GM21528 (cell line): ENCODE results near the gene CCDC68.

Source experiments
- ATAC-seq: cut with Tn5 transposase; IDR thresholded peaks from one replicate; pipeline ENCODE4 v1.9.1; 2021; ENCODE audit warnings: mild to moderate bottlenecking, moderate library complexity; ENCODE audit not compliant: unreplicated experiment, low FRiP score

CCDC68 gene

GRCh38 chr18:54923339-54923956, 35.8 kb downstream of the CCDC68 start:
- no peak for ATAC-seq

- ATAC-seq: no peak
Observed at GRCh38 chr18:54919412-54919811, 39.8 kb downstream of the CCDC68 start.

GRCh38 chr18:54918060-54918459, 41.2 kb downstream of the CCDC68 start:
- ATAC-seq: no peak

- no peak for ATAC-seq
Observed at GRCh38 chr18:54916507-54916906, 42.8 kb downstream of the CCDC68 start.

GRCh38 chr18:54914816-54915215, 44.4 kb downstream of the CCDC68 start:
- ATAC-seq: no peak

DNA sequence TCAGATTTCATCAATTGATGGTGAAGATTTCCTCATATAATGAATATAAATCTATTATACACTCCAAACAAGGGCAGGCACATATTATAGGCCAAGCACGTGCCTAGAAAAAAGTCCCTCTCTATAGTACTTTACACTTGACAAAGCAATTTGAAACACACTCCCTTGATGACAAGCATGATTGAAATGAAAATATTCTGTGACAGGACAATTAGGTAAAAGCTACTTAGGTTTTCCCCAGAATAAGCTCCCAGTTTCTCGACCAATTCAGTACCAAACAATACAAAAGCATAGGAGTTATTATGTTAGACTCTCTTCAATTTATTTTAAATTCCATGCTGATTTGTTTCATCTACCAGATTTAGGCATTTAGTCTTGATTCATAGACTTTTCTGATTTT, 47.7 kb downstream of the CCDC68 start:
- no peak for ATAC-seq

DNA sequence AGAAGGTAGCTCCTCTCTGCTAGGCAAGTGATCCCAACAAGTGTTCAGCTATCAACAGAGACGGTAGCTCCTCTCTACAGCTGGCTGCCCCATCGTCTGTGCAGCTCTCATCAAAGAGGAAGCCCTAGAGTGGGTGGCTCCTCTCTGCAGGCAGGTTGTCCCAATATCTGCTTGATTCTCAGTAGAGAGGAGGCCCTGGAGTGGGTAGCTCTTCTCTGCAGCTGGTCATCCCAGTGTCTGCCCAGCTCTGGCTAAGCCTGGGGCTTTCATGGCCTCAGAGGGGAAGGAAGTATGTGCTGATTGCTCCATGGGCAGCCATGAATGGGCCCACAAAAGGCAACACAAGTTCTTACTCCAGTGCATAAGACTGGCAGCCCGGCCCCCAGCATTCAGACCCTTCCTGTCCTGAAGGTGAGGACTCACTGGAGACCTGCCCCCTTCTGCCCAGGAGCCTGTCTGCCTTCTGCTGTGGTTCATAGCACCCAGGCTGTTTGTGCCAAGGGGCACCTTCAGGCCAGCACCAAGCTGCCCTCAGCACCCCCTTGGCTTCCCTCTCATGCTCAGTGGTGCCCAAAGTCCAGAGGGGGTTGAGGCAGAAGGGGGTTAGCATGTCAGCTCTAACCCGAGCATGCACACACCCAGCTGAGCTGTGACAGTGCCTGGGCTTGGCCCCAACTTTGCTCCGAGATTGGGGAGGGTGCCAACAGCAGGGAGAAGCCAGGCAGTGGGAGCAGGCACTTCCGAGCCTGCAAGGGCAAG, 48.9 kb downstream of the CCDC68 start:
- no peak for ATAC-seq

GRCh38 chr18:54909538-54909937, 49.7 kb downstream of the CCDC68 start:
- no peak for ATAC-seq

GRCh38 chr18:54906331-54907185, 52.7 kb downstream of the CCDC68 start:
- no peak for ATAC-seq

DNA sequence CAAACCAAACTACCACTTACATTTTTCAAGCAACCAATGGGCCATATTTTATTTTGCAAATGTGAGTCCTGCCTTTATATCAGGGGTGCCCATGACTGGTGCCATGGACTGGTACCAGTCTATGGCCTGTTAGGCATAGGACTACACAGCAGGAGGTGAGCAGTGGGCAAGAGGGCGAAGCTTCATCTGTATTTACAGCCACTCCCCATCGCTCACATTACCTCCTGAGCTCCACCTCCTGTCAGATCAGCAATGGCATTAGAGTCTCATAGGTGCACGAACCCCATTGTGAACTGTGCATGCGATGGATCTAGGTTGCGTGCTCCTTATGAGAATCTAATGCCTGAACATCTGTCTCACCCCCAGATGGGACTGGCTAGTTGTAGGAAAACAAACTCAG, 53.6 kb downstream of the CCDC68 start:
- no peak for ATAC-seq

DNA sequence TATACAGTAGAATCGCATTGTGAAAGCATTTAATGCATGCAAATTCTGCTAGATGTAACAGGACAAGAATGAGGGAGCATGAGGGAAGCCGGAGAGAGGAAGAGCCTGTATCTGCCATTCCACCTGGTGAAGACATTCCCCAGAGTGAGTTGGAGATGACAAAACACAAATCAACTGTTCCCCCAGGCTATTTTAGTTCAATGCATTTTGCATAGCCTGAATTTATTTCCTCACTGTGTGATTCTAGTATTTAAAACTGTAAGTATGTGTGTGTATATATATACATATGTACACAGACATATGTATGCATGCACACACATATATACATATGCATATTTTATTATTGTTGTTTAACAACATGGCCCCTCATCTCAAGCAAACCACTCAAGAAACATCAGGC, 54.7 kb downstream of the CCDC68 start:
- ATAC-seq: no peak

GRCh38 chr18:54900290-54900689, 59.0 kb downstream of the CCDC68 start:
- no peak for ATAC-seq

GRCh38 chr18:54899500-54899899, 59.8 kb downstream of the CCDC68 start:
- no peak for ATAC-seq

- no peak for ATAC-seq
Observed at GRCh38 chr18:54888933-54889332, 70.3 kb downstream of the CCDC68 start.

GRCh38 chr18:54888378-54888777, 70.9 kb downstream of the CCDC68 start:
- no peak for ATAC-seq

GRCh38 chr18:54883816-54884604, 75.3 kb downstream of the CCDC68 start:
- ATAC-seq: no peak

DNA sequence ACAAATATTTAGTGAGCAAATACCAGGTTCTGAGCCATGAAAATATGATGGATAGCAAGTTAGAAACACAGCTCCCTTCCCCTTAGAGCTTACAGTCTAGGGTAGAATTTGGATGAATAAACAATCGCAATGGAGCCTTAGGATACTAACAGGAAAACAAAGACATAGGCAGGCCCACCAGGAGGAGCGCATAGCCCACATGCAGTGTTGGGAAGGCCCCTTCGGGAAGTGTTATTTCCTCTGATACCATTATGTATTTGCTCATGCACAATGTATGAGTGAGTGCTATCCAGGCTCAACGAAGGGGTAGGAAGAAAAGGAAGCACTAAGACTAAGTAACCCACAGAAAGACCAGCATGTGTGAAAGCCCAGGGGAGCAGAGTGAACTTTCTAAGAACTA, 76.9 kb downstream of the CCDC68 start:
- ATAC-seq: no peak

- ATAC-seq: no peak
Observed at GRCh38 chr18:54881229-54881768, 78.0 kb downstream of the CCDC68 start.

DNA sequence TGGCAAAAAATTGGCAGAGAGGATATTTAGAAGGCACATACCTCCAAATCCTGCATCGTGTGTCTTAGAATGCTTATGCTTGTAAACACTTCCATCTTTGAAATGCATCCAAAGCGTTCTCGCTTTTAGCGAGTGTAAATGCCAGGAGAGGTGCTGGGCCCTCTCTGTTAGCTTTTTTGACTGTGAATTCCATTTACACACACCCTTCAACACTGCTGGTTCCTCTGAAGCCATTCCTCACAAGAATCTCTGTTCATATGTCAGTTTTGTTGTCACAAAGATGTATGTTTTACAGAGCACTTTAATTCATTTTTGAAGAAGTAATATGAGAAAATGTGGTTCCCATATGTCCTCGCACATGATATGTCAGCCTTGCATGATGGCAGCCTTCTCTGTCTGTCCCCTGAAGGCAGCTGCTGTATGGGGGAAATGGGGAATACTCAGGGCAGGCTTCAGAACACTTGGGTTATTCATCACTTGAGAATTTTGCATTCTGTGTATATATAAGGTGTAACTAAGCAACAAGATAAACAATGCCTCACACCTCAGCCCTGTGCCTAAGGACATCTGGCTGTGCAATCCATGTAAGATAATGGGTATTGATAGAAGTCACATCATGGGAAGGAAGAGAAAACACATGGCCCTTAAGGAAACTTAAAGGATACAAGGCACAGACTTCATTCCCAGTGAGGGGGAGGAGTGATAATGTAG, 78.7 kb downstream of the CCDC68 start:
- no peak for ATAC-seq

GRCh38 chr18:54879691-54880090, 79.6 kb downstream of the CCDC68 start:
- no peak for ATAC-seq
